GM19043 (cell line): Measurements from ENCODE around the gene RXRB.
"Not testable (repeated sequence)": the region's sequence is repeated elsewhere in the genome, so short reads cannot be mapped to it uniquely, and the experiment has no call there.

ENCODE experiments used
- ATAC-seq: cut with Tn5 transposase; IDR thresholded peaks from one replicate; pipeline ENCODE4 v1.9.1; 2021; ENCODE audit warnings: low read depth; ENCODE audit not compliant: unreplicated experiment

The RXRB gene

DNA sequence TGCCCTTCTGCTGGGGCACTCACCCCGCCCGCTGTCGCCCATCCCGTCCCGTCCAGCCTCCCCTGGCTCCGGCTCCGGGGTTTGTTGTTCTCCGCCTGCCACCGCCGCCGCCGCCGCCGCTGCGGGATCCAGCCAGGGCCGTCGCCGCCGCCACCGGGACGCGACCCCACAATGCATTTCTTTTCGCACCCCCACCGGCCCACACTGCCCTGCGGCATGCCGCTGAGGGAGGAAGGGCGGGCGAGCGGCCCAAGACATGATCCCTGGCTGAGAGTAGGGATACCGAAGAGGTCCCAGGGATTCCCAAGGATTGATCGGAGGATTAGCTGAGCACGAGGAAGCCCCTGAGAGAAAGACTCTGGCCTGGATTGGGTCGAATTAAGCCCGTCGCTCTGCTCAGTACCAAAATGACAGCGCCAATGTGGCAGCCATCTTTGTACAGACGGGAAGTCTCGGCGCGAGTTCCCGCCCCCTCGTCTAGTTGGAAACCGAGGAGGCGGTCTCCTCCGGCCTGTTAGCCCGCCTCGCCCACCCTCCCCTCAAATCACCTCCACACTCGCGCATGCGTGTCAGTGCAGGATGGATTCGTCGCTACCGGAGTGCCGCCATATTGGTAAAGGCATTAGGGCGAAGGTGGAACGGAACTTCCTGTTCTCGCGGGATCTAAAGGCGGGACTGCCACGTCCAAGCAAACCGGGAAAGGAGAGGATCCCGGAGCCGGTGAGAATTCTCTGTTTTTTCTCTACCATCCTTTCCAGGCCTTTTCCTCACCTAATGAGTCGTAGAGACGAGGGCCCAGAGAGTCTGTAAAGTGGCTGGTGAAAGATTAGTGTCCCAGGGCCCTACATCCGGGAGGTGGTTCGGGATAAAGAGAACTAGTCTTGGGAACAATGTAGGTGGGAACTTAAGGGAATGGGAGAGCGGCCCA lies at the start of gene RXRB, which contains the start of gene SLC39A7:
Gene RXRB (minus strand): TSS at position 447 of the 928 bp plus-strand sequence. CDS start 189 bp downstream, at position 258.
Gene SLC39A7 (plus strand): TSS at position 649 of the 928 bp plus-strand sequence. CDS start 379 bp downstream, outside the sequence.
- ATAC-seq: peak; percentile 45

DNA sequence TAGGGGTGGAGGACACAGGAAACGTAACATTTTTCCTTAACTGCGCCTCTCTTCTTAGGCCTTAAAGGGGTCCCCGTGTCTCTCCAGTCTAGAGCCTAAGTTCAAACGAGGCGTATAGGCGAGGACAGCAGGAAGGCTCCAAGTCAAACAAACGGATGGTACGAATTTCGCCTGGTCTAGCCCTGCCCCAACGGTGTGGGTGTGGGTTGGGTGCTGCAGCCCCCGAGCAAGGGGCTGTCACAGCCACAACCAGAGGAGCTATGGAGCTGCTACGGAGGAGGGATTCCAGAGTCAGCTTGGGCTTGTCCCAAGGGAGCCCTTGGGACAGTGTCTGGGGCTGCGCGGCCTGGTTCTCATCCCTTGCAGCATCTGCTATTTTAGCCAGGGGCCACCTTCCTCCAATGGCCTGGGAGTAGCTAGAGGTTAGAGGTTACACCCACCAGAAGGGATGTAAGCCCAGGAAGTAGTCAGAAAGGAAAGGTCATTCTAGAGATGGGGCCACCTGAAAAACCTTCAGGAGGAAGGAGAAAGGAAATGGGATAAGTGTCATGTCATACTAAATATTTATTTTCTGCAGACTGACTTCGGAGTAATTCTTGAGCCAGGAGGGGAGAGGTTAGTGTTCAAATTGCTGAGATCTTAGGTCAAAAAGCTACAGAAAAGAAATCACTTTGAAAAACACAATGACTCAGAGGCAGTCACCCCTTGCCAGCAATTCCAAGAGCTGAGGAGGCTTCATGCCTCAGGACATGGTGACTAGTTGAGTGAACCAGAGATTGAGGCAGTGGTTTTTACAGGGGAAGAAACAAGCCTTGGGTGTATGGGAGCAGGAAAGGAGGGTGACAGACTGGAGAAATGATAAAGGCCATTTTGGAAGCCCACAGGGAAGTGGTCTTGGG lies 49.5 kb upstream of the RXRB start:
- no peak for ATAC-seq

DNA sequence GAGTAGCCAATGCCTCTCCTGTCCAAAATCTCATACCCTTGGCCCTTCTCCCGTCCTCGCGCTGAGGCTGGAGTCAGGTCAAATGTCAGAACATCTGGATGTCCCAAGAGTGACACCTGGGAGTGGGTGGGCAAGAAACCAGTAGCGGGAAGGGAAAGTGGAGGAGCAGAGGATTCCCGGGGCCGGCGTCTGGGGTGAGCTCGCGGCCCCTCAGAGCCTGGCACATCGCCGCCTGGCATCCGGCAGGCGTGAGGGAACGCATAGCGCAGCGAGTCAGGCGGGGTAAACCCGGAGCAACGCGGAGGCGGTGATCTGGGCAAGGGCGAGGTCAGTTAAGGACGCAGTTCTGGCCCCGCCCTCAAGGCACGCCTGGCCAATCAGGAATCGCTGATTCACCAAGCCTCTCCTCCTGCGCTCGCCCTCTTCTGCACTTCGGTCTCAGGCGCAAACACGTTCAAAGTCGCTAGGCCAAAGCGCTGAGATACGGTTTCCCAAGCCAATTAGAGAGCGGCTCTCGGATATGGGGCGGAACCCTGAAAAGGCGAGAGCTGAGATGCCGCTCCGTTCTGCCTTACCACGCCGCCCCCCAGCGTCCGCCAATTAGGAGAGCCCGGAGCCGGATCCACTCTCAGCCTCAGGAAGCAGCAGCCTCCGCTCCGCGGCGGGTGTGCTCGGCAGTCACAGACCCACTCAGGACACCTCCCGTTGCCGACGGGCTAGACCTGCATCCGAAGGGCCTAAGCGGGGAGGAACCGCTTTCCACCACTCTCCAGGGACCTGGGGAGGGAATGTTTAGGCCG lies 48.7 kb upstream of the RXRB start:
- ATAC-seq: peak; percentile 84

DNA sequence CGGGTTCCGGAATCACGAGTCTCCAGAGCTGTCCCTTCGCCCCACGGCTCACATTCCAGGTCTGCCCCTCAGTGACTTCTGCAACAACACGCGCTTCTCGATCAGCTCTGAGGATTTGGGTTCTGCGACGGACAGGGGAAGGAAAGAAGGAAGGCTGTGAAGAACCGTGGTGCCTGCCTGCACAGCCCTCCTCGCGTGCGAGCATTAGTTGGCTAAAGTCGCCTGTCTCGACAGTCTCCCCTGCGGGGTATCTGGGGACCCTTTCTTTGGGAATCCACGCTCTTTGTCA lies 48.1 kb upstream of the RXRB start:
- ATAC-seq: no peak

DNA sequence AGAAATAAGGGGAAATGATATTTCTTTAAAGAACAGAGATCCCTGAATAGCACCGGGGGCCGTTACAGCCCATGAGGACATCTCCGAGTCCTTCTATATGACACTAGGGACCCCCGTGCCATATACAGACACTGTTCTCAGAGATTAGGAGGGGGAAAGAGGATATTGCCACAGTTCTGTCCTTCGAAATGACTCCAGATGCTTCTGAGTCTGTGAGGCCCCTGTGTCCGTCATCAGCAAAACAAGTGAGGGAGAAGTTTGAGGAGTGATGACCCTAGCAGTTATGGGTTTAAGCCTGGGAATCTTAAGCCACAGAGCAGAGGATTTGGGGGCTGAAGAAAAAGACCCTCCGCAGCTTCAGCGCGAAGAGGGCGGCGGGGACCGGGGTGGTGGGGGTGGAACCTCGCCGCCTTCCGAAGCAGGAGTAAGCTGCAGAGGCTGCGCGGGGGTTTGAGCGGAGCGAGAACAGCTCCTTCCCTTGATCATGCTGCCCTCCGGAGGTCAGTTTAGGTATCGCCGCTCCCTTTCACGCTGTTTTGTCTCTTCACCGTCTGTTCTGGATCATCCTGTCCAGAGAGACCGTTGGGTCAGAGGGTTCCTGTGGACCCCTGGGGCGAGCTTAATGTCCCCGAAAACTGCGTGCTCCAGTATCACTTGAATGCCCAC lies 47.6 kb upstream of the RXRB start:
- no peak for ATAC-seq

DNA sequence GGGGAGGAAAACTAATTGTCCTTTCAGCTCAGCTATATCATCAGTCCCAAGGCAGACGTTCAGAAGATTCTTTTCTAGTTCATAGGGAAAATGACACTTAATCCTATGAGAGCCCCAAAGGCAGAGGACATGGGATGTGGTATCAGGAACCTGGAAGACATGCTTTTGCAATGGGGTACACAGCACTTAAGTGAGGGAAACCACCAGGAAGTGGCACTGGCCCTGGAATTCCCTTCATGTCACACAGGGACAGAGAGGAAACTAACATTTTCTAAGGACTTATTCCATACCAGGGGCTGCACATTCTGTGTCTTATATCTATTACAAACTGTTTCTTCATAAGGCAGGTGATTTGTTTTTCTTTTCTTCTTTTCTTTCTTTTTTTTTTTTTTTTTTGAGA lies 43.0 kb upstream of the RXRB start:
- no peak for ATAC-seq

DNA sequence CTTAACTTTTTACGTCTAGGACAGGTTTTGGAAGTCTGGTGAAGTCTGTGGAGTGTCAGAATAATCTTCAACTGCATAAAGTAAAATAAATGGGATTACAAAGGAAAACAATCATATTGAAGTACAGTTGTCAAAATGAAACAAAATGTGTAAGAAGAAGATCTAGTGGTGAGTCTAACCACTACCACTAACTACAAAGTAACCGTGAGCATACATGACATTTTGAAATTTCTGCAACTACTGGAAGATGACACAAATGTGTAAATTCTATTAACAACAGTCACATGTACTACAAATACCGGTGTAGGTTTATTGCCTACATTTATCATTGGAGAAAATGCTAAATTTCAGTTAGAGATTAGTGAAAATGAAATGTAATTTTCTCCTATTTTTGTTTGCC lies 41.5 kb upstream of the RXRB start:
- no peak for ATAC-seq

DNA sequence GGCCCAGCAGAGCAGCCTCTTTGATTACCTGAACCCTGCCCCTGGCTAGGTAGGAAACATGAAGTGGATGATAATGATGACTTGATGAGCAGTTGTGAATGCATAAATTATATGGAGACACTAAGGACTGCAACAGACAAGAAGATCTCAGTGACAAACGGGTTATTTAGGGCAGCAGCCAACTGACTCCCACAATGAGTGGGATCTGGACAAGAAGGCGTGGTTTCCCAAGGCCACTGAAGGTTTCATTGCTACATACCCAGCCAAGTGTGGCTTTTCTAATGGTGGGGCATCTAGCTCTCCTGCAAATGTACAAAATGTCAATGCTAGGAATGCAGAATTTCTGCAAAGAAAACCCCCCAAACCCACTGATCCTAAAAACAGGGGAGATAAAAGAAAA lies 37.3 kb upstream of the RXRB start:
- ATAC-seq: no peak

DNA sequence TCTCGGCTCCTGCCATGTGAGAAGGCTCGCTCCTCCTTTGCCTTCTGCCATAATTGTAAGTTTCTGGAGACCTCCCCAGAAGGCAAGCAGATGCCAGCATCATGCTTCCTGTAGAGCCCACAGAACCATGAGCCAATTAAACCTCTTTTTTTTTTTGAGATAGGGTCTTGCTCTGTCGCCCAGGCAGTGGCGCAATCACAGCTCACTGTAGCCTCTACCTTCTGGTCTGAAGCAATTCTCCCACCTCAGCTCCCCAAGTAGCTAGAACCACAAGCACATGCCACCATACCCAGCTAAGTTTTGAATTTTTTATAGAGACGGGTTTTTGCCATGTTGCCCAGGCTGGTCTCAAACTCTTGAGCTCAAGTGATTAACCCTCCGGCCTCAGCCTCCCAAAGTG lies 36.4 kb upstream of the RXRB start:
- no peak for ATAC-seq

DNA sequence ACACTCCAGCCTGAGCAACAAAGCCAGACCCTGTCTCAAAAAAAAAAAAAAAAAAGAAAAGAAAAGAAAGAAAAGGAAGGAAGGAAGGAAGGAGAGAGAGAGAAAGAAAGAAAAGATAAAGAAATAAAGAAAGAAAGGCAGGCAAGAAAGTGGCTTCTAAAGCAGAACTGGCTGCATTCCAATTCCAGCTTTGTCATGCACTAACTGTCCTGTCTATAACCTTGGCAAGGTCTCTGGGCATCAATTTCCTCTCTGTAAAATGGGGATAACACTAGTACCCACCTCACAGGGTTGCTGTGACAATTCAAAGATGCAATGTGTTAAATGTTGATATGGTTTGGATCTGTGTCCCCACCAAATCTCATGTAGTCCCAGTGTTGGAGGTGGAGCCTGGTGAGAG lies 35.9 kb upstream of the RXRB start:
- no peak for ATAC-seq

DNA sequence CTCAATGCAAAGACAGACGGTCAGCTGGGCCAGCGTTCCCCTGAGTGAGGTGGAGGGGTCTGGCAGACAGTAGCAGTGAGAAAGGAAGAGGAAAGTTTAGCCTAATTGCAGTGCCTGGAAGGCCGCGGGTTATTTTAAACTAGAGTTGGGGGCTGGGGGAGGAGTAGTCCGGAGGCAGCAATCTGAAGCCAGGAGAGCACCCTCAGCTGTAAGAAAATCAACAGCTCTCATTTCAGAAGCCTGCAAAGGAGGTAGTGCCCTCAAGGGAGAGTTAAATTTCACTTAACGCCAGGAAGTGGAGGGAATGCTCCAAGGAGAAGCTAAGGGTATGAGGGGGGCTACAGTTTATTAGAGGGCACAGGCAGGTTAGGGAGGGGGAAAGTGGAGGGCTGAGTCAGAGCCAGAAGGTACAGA lies 34.8 kb upstream of the RXRB start:
- no peak for ATAC-seq

DNA sequence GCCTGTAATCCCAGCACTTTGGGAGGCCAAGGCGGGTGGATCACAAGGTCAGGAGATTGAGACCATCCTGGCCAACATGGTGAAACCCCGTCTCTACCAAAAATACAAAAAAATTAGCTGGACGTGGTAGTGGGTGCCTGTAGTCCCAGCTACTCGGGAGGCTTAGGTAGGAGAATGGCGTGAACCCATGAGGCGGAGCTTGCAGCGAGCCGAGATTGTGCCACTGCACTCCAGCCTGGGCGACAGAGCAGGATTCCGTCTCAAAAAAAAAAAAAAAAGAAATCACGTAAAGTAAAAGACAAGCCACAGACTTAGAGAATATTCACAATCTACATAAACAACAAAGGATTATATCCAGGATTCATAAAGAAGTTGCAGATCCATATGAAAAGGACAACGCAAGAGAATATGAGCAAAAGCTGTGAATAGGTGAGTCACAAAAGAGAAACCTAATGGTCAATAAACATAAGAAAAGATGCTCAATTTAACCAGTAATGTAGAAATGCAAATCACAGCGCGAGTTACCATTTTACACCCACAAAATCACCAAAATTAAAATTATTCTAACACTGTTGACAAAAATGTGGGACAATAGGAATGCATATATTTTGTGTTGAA lies 26.1 kb upstream of the RXRB start:
- not testable (repeated sequence) for ATAC-seq

DNA sequence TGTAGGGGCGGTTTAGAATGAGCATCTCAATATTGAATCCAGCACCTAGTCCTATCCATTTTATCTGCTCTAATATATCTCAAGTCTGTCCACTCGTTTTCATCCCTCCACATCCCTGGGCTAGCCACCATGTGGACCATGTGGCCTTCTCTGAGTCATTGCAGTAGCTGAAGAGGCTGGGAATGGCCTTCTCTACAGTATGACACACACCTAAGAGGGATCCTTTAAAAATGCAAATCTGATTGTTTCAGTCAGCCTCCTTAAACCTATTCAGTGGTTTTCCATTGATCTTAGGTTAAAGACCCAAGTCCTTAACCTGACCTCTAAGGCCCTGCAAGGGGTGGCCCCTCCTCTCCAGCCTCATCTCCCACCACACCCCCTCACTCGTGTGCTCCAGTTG lies 17.2 kb upstream of the RXRB start:
- no peak for ATAC-seq

DNA sequence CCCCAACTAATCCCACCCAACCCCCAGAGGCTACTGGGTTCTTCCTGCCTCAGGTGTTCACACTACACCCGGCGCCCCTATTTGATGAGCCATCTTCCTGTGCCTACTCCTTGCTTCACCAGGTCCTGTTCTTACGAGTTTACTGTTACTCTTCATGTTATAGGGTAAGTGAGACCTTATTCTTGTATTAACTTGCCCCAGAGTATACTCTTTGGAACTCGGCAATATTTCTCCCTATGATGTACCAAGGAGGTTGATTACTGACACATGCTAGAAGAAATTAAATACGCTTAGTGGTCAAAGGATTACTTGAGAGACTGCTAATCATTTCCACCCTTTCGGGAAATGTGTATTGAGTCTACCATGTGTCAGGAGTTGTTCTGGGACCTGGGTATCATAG lies 16.8 kb upstream of the RXRB start:
- ATAC-seq: no peak

DNA sequence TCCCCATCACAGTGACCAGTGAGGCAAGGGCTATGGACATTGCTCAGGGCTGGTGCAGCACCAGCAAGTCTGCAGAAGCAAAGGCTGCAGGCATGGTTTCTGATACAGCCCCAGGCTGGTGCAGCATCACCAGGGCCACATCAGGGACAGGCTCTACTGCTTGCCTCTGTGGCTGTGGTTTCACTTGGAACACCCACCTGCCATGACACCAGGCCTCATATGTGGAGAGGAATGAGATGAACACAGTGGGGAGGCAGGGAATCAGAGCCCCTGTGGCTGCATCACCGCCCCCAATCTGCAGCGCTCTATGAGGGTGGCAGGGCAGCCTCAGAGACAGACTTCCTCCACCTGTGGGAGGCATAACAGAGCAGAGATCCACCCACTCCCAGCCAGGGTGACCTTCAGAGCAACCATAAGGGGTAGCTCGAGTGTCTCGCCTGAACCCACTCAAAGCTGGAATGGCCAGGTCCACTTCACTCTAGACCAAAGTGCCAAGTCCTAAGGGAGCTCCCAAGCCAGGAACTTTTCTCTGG lies 15.7 kb upstream of the RXRB start:
- ATAC-seq: no peak

DNA sequence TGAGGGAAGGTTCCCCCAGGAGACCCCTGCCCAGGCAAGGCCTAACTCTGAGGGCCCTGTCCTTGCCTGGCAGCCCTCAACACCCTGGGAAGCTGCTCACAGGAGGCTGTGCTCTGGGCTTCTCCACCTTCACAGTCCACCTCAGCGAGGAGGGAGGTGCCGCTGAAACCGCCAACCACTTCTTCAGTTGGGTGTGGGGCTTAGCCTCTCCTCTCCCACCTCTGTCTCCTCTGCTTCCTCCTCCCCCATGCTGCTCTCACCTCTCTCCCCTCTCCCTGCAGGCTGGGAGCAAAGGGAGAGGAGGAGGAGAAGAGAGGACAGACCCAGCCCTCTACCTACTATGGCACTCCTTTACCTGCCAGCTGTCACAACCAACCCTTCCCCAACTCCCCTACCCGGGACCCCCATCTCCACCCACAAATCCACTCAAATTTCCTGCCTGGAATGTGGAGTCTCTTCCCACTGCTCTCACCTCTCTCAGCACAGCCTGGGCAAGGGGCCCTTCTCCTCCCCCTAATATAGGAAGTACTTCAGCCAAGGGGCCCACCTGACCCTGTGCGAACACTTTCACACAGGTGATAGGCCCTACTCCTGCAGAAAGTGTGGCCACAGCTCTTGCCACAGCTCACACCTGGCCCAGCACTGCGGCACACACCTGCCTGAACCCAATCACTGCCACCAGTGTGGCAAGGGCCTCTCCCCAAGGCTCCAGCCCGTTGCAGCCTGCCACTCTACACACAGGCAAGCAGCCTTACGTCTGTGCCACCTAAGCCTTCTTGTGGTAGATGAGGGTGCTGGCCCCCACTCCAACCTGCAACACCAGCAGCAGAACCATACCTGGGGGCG lies 15.0 kb upstream of the RXRB start:
- no peak for ATAC-seq

DNA sequence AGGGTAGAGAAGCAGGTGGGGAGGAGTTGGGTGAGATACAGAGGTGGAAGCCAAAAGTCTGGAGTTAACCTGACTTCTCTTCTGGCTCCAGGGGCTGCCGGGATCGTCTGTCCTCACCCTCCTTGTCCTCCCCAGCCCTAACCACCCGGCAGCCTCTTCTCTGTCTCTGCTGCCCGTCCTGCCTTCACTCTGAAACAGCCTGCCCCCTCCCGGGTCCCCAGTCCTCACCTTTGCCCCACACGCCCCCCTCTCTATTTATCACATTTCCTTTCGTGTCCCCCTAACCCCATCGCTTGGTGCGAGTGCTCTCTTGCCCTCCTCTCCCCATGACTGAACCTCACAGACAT lies 13.5 kb upstream of the RXRB start:
- no peak for ATAC-seq

DNA sequence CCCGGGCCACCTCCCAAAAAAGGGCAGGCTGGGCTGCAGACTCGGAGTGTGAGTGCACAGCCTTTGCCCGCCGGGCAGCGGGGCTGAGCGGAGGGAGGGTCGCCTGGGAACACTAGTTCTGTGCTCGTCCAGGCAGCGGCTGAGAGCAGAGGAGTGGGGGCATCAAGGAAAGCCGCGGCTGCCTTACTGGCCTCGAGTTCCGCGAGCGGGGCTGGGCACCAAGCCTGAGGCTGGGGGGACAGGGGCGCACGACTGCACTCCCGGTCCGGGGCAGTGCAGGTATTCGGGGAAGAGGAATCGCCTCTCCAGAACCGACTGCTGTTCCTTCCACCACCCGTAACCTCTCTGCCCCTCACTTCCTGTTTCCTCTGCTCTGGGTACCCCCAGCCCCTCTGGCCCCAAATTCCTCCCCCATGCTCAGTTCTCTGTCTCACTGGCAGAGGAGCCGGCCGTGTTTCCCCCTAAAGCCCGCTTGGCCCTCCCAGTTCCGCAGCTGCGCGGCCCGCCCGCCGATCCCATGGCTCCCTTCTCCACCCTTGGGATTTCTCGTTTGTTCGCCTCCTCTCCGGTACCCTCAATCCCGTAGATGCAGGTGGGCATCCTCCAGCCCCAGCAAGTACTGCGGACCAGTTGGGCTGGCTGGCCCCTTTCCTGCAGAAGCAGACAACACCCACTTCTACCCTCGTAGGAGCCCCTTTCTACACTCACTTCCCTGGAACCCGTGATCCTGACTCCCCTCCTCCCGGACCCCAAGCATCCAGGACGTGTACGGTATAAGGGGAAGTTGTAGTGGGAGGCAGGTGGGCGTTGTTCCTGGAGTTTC lies 12.9 kb upstream of the RXRB start:
- no peak for ATAC-seq
